Mesodermal cell (in vitro differentiated cells): ENCODE measurements around the gene RALB.

ENCODE experiments used
- H3K27ac ChIP-seq: 2 replicates; pipeline ENCODE4 v1.7.0; 2013; ENCODE audit warnings: mild to moderate bottlenecking, low read depth, low read length, moderate library complexity; ENCODE audit not compliant: severe bottlenecking
- H3K36me3 ChIP-seq: 2 replicates; pipeline ENCODE4 v1.7.1; 2013; ENCODE audit warnings: mild to moderate bottlenecking, low read length, moderate library complexity; ENCODE audit not compliant: control insufficient read depth, insufficient read depth
- H3K4me1 ChIP-seq: one replicate; pipeline ENCODE4 v1.7.1; 2013; ENCODE audit warnings: mild to moderate bottlenecking, low read length; ENCODE audit not compliant: insufficient read depth, control insufficient read depth, poor library complexity, severe bottlenecking
- H3K4me3 ChIP-seq: 2 replicates; pipeline ENCODE4 v1.7.0; 2013; ENCODE audit warnings: low read length, control low read depth, mild to moderate bottlenecking; ENCODE audit not compliant: insufficient read depth, poor library complexity, severe bottlenecking; ENCODE audit errors: extremely low read depth
- H3K9me3 ChIP-seq: 2 replicates; pipeline ENCODE4 v1.7.1; 2013; ENCODE audit warnings: mild to moderate bottlenecking, low read length, moderate library complexity; ENCODE audit not compliant: control insufficient read depth
- WGBS, 2 experiments: methylation state at CpG; one replicate each; pipeline ENCODE4 v1.1.5; 2013; ENCODE audit warnings: missing lambda C conversion rate in 2 of 2; ENCODE audit not compliant: insufficient coverage in 2 of 2; 5-methylcytosine and 5-hydroxymethylcytosine counted together

The RALB gene

GRCh38 chr2:120245520-120246332, 6.9 kb upstream of the RALB start:
- Histone ChIP-seq H3K27ac (no peak overlapping the region), H3K4me3 (no peak overlapping the region), H3K36me3 (no peaks in the 10 kb centered on the region), H3K9me3 (peaks cover 8% of the 10 kb centered on the region), H3K4me1 (peaks cover 23% of the 10 kb centered on the region)
- WGBS, 2 experiments, result 65 to 72% methylated on average over 10 to 11 of the region's 15 CpGs

- peaks cover 20% of the 10 kb centered on the region for H3K4me1 ChIP-seq
- H3K9me3 ChIP-seq, result peaks cover 8% of the 10 kb centered on the region
- H3K36me3 ChIP-seq, result no peaks in the 10 kb centered on the region
- 84% methylated on average over 9 to 19 of the region's 20 CpGs for WGBS, 2 experiments
- no peak overlapping the region for H3K27ac ChIP-seq
- no peak overlapping the region for H3K4me3 ChIP-seq
These were observed 5.9 kb upstream of the RALB start for GRCh38 chr2:120246546-120247300.

GRCh38 chr2:120247851-120248250, 4.8 kb upstream of the RALB start:
- Histone ChIP-seq H3K4me3 (no peak overlapping the region), H3K36me3 (no peaks in the 10 kb centered on the region), H3K9me3 (peaks cover 8% of the 10 kb centered on the region), H3K4me1 (peaks cover 22% of the 10 kb centered on the region), H3K27ac (no peak overlapping the region)
- WGBS, 2 experiments, result 82 to 87% methylated on average over 6 of the region's 6 CpGs

GRCh38 chr2:120250640-120251039, 2.0 kb upstream of the RALB start:
- H3K27ac ChIP-seq, result no peak overlapping the region
- 64 to 77% methylated on average over 3 to 4 of the region's 4 CpGs for WGBS, 2 experiments
- H3K9me3 ChIP-seq, result no peaks in the 10 kb centered on the region
- no peaks in the 10 kb centered on the region for H3K36me3 ChIP-seq
- H3K4me1 ChIP-seq, result peaks cover 21% of the 10 kb centered on the region
- H3K4me3 ChIP-seq, result no peak overlapping the region

- no peak overlapping the region for H3K27ac ChIP-seq
- peaks cover 2% of the 10 kb centered on the region for H3K36me3 ChIP-seq
- H3K4me1 ChIP-seq, result peaks cover 20% of the 10 kb centered on the region
- WGBS, 2 experiments, result 57 to 81% methylated on average over 1 to 3 of the region's 3 CpGs
- no peak overlapping the region for H3K4me3 ChIP-seq
- H3K9me3 ChIP-seq, result no peaks in the 10 kb centered on the region
These were observed 1.6 kb upstream of the RALB start for GRCh38 chr2:120251078-120251477.

GRCh38 chr2:120251880-120252224, 800 bp upstream of the RALB start:
- 11 to 17% methylated on average over 5 of the region's 6 CpGs for WGBS, 2 experiments
- H3K4me1 ChIP-seq, result peaks cover 16% of the 10 kb centered on the region
- peak overlapping the region; percentile 68 for H3K4me3 ChIP-seq
- no peak overlapping the region for H3K27ac ChIP-seq
- no peaks in the 10 kb centered on the region for H3K9me3 ChIP-seq
- peaks cover 7% of the 10 kb centered on the region for H3K36me3 ChIP-seq

- Histone ChIP-seq H3K36me3 (peaks cover 14% of the 10 kb centered on the region), H3K4me3 (peak overlapping the region; percentile 68), H3K27ac (peak overlapping the region; percentile 80), H3K4me1 (peaks cover 13% of the 10 kb centered on the region), H3K9me3 (peaks cover 4% of the 10 kb centered on the region)
- 0 to 1% methylated on average over 45 to 46 of the region's 60 CpGs for WGBS, 2 experiments
These were observed 600 bp downstream of the RALB start for GRCh38 chr2:120253021-120253882.

- 87 to 88% methylated on average over 3 to 6 of the region's 8 CpGs for WGBS, 2 experiments
These were observed 1.5 kb downstream of the RALB start for GRCh38 chr2:120254178-120254577.

GRCh38 chr2:120255071-120255470, 2.4 kb downstream of the RALB start:
- H3K4me3 ChIP-seq, result no peak overlapping the region
- peaks cover 19% of the 10 kb centered on the region for H3K36me3 ChIP-seq
- H3K9me3 ChIP-seq, result peaks cover 7% of the 10 kb centered on the region
- 91 to 100% methylated on average over 1 to 6 of the region's 6 CpGs for WGBS, 2 experiments
- H3K27ac ChIP-seq, result no peak overlapping the region
- peaks cover 10% of the 10 kb centered on the region for H3K4me1 ChIP-seq

More at GRCh38 chr2:120254178-120254577, 1.5 kb downstream of the RALB start:
- H3K36me3 ChIP-seq, result peaks cover 18% of the 10 kb centered on the region
- peak overlapping the region; percentile 68 for H3K4me3 ChIP-seq
- H3K4me1 ChIP-seq, result peaks cover 10% of the 10 kb centered on the region
- peaks cover 5% of the 10 kb centered on the region for H3K9me3 ChIP-seq
- no peak overlapping the region for H3K27ac ChIP-seq

- Histone ChIP-seq H3K4me3 (no peak overlapping the region), H3K9me3 (peaks cover 12% of the 10 kb centered on the region), H3K27ac (no peak overlapping the region), H3K4me1 (peaks cover 10% of the 10 kb centered on the region), H3K36me3 (peaks cover 24% of the 10 kb centered on the region)
- WGBS, 2 experiments, result 63 to 90% methylated on average over 4 to 7 of the region's 9 CpGs
These were observed 3.5 kb downstream of the RALB start for GRCh38 chr2:120255986-120256650.
